GM19328 (cell line): Measurements from ENCODE around the gene STX19.
"Not testable (repeated sequence)": the region's sequence is repeated elsewhere in the genome, so short reads cannot be mapped to it uniquely, and the experiment has no call there.

Experiments
- ATAC-seq: cut with Tn5 transposase; IDR thresholded peaks from one replicate; pipeline ENCODE4 v1.9.1; 2021; ENCODE audit warnings: mild to moderate bottlenecking, moderate library complexity; ENCODE audit not compliant: unreplicated experiment

Gene STX19

GRCh38 chr3:93979850-93980676 lies 48.3 kb downstream of the STX19 start, which contains the start of gene ARL13B:
Gene ARL13B (plus strand): TSS chr3:93980155. CDS start chr3:93980424, 269 bp downstream.
- ATAC-seq, result peak; percentile 100

- peak; percentile 90 for ATAC-seq
Observed at GRCh38 chr3:93973131-93974126, 55.0 kb downstream of the STX19 start, which contains the start of gene PROS1. Gene PROS1 (minus strand): TSS chr3:93973896. CDS start chr3:93973749, 147 bp downstream.

- ATAC-seq, result no peak
Observed at GRCh38 chr3:93969997-93970396, 58.4 kb downstream of the STX19 start.

- ATAC-seq, result no peak
Observed at GRCh38 chr3:93969443-93969842, 59.0 kb downstream of the STX19 start.

- not testable (repeated sequence) for ATAC-seq
Observed at GRCh38 chr3:93965106-93965505, 63.3 kb downstream of the STX19 start.
